A673 (cell line): ENCODE results near the gene PTH2. TPM values are rescaled to one million over a fixed set of nuclear protein-coding genes. Genes with fewer than 3 reads are reported as not detected.
"Not testable (repeated sequence)": the region's sequence is repeated elsewhere in the genome, so short reads cannot be mapped to it uniquely, and the experiment has no call there.

Experiments
- BruUV-seq: library from RNA; stranded (reverse); fragments of 400-500 nt; replicated peaks from 2 replicates; lab custom pipeline; 2021; lab: Mats Ljungman, UMichigan
- CTCF ChIA-PET: fragments of 300-600 bp; sonication (Branson Sonifier 250); formaldehyde crosslinking; loops from one replicate; lab custom pipeline; 2022; ENCODE audit warnings: antibody characterized with exemption; lab: Charles Lee
- POLR2A ChIA-PET: fragments of 300-600 bp; sonication (Branson Sonifier 250); formaldehyde crosslinking; loops from one replicate; lab custom pipeline; 2022; ENCODE audit warnings: antibody characterized with exemption; ENCODE audit not compliant: low non-redundant PET; lab: Charles Lee
- DNase-seq: peaks from one replicate; pipeline ENCODE4 v3.0.0-alpha.2; 2015; ENCODE audit warnings: low spot score
- H3K27ac ChIP-seq: fragments of 200-600 bp; sonication (generic); 2 replicates; pipeline ENCODE4 v1.5.1; 2016; ENCODE audit warnings: mixed run types, low read depth, mild to moderate bottlenecking, mixed read lengths, antibody characterized with exemption, low read length; ENCODE audit not compliant: poor library complexity, severe bottlenecking
- H3K27me3 ChIP-seq: fragments of 200-600 bp; sonication (generic); replicated peaks from 2 replicates; pipeline ENCODE4 v1.6.1; 2017; ENCODE audit warnings: mixed run types, low read depth, mild to moderate bottlenecking, mixed read lengths, antibody characterized with exemption, low read length; ENCODE audit not compliant: insufficient read depth, poor library complexity
- H3K36me3 ChIP-seq: fragments of 200-600 bp; sonication (generic); 2 replicates; pipeline ENCODE4 v1.6.1; 2016; ENCODE audit warnings: mixed run types, mild to moderate bottlenecking, mixed read lengths, antibody characterized with exemption, low read length; ENCODE audit not compliant: insufficient read depth, poor library complexity, severe bottlenecking
- H3K4me1 ChIP-seq: fragments of 200-600 bp; sonication (generic); 2 replicates; pipeline ENCODE4 v1.6.1; 2017; ENCODE audit warnings: mixed run types, mild to moderate bottlenecking, mixed read lengths, antibody characterized with exemption, low read length; ENCODE audit not compliant: insufficient read depth, poor library complexity, severe bottlenecking
- H3K4me3 ChIP-seq: fragments of 200-600 bp; sonication (generic); 2 replicates; pipeline ENCODE4 v1.5.1; 2016; ENCODE audit warnings: low read depth, mixed run types, mild to moderate bottlenecking, mixed read lengths, low read length; ENCODE audit not compliant: poor library complexity, severe bottlenecking
- H3K9me3 ChIP-seq: fragments of 200-600 bp; sonication (generic); 2 replicates; pipeline ENCODE4 v1.6.1; 2016; ENCODE audit warnings: mixed run types, low read depth, mild to moderate bottlenecking, mixed read lengths, antibody characterized with exemption, low read length; ENCODE audit not compliant: poor library complexity, severe bottlenecking
- CTCF ChIP-seq: fragments of 300-800, 200-600 bp; sonication (generic); conservative IDR thresholded peaks from 2 replicates; pipeline ENCODE4 v1.5.1; 2017; ENCODE audit warnings: low read depth, mild to moderate bottlenecking, antibody characterized with exemption, low read length, moderate library complexity, mixed read lengths
- EZH2 ChIP-seq: fragments of 200-600 bp; sonication (generic); IDR thresholded peaks from 2 replicates; pipeline ENCODE4 v1.6.1; 2017; ENCODE audit warnings: borderline replicate concordance, low read depth, mild to moderate bottlenecking, mixed read lengths, antibody characterized with exemption, low read length; ENCODE audit not compliant: poor library complexity, severe bottlenecking
- intact Hi-C: fragments of 100-400 bp; cut with micrococcal nuclease; formaldehyde crosslinking; loops from one replicate; pipeline ENCODE4 v1.10.0; 2022; ENCODE audit not compliant: unreplicated experiment
- total RNA-seq: library from RNA; stranded (reverse); gene quantifications from 2 replicates; pipeline ENCODE4 v1.2.3, GENCODE V29; 2021

The PTH2 gene
- total RNA-seq, 1 experiment from 2014 or later, result not detected

- H3K36me3 ChIP-seq, result no peaks in the 10 kb centered on the region
- BruUV-seq, result no TSS peak
- no peaks in the 10 kb centered on the region for H3K4me1 ChIP-seq
- H3K27me3 ChIP-seq, result no peaks in the 10 kb centered on the region
- no peak for DNase-seq
- intact Hi-C loops, result no loop called here
- H3K4me3 ChIP-seq, result no peak overlapping the region
- ChIA-PET CTCF (no interaction called here), POLR2A (no interaction called here)
- H3K27ac ChIP-seq, result no peak overlapping the region
- TF ChIP-seq CTCF, result no peak
- no peak for TF ChIP-seq EZH2
- H3K9me3 ChIP-seq, result no peaks in the 10 kb centered on the region
Measured at GRCh38 chr19:49461656-49462055, 38.4 kb upstream of the PTH2 start.

- DNase-seq, H3K4me1 ChIP-seq, intact Hi-C loops, H3K36me3 ChIP-seq, H3K9me3 ChIP-seq, H3K27ac ChIP-seq, H3K4me3 ChIP-seq, H3K27me3 ChIP-seq, POLR2A ChIA-PET, BruUV-seq, CTCF ChIA-PET: not testable (repeated sequence)
Measured at GRCh38 chr19:49461130-49461529, 37.9 kb upstream of the PTH2 start.

GRCh38 chr19:49459388-49459787 is 36.1 kb upstream of the PTH2 start:
- no peaks in the 10 kb centered on the region for H3K27me3 ChIP-seq
- H3K27ac ChIP-seq, result no peak overlapping the region
- ChIA-PET POLR2A (no interaction called here), CTCF (no interaction called here)
- intact Hi-C loops, result no loop called here
- H3K4me3 ChIP-seq, result no peak overlapping the region
- TF ChIP-seq CTCF, result no peak
- no peak for TF ChIP-seq EZH2
- no TSS peak for BruUV-seq
- no peak for DNase-seq
- H3K36me3 ChIP-seq, result no peaks in the 10 kb centered on the region
- H3K4me1 ChIP-seq, result peaks cover 1% of the 10 kb centered on the region
- H3K9me3 ChIP-seq, result no peaks in the 10 kb centered on the region

- ChIA-PET POLR2A (no interaction called here), CTCF (interaction anchor here (1.1 kb wide), 1 partner anchor 17 kb away, joined by 3 read pairs; no protein-coding TSS in a partner anchor)
- intact Hi-C loops, result no loop called here
- Histone ChIP-seq H3K27ac (no peak overlapping the region), H3K36me3 (no peaks in the 10 kb centered on the region), H3K27me3 (no peaks in the 10 kb centered on the region), H3K4me3 (no peak overlapping the region), H3K9me3 (no peaks in the 10 kb centered on the region), H3K4me1 (peaks cover 6% of the 10 kb centered on the region)
- no TSS peak for BruUV-seq
- DNase-seq, result no peak
- no peak for TF ChIP-seq CTCF
- no peak for TF ChIP-seq EZH2
Measured at GRCh38 chr19:49458567-49458903, 35.3 kb upstream of the PTH2 start.
